Endothelial cell of umbilical vein (primary cell): Measurements from ENCODE around the gene CD44. TPM values are rescaled to one million over a fixed set of nuclear protein-coding genes. Genes with fewer than 3 reads are reported as not detected.

Source experiments
- BruUV-seq: library from RNA; stranded (reverse); fragments of 400-500 nt; replicated peaks from 2 replicates; lab custom pipeline; 2021; lab: Mats Ljungman, UMichigan
- CTCF ChIA-PET: fragments of 300-600, 350-600 bp; sonication (Branson Sonifier 250); formaldehyde crosslinking; loops from one replicate; lab custom pipeline; 2021; ENCODE audit warnings: antibody characterized with exemption, inconsistent platforms; lab: Charles Lee
- POLR2A ChIA-PET: fragments of 300-600, 350-600 bp; sonication (Branson Sonifier 250); formaldehyde crosslinking; loops from one replicate; lab custom pipeline; 2021; ENCODE audit warnings: antibody characterized with exemption, inconsistent platforms; lab: Charles Lee
- DNase-seq: peaks from one replicate; pipeline ENCODE4 v3.0.0-alpha.2; 2011; ENCODE audit warnings: low read depth, low spot score
- FAIRE-seq: peaks from 2 replicates; lab custom pipeline; 2011; peaks lifted over from hg19 to GRCh38; lab: Jason Lieb, UNC
- H2AFZ ChIP-seq: 2 replicates; pipeline ENCODE4 v1.6.0; 2012; ENCODE audit warnings: low read depth, low read length, control low read depth, inconsistent platforms
- H3K27ac ChIP-seq: 2 replicates; pipeline ENCODE4 v1.5.1; 2011; ENCODE audit warnings: low read depth, mild to moderate bottlenecking, control low read depth, low read length, moderate library complexity; ENCODE audit not compliant: insufficient read depth
- H3K27me3 ChIP-seq, 2 experiments: 2 replicates each; pipeline versions ENCODE4 v1.6.0 to v1.6.1; 2011; ENCODE audit warnings: low read length in 2 of 2, mixed read lengths in 1 of 2; ENCODE audit not compliant: control insufficient read depth in 2 of 2, insufficient read depth in 2 of 2
- H3K36me3 ChIP-seq, 2 experiments: 2 replicates in 1 of 2; 3 replicates in 1 of 2; pipeline ENCODE4 v1.5.1; 2011; ENCODE audit warnings: low read length in 2 of 2, mild to moderate bottlenecking in 1 of 2, moderate library complexity in 1 of 2; ENCODE audit not compliant: control insufficient read depth in 2 of 2, insufficient read depth in 2 of 2; ENCODE audit errors: extremely low read depth in 1 of 2
- H3K4me1 ChIP-seq: 3 replicates; pipeline ENCODE4 v1.5.1; 2011; ENCODE audit warnings: mild to moderate bottlenecking, low read length; ENCODE audit not compliant: control insufficient read depth, insufficient read depth; ENCODE audit errors: extremely low read depth
- H3K4me2 ChIP-seq: 2 replicates; pipeline ENCODE4 v1.6.1; 2011; ENCODE audit warnings: low read length, control low read depth, mixed read lengths; ENCODE audit not compliant: insufficient read depth
- H3K4me3 ChIP-seq, 3 experiments: fragments of 200-600 bp in 1 of 3; sonication (generic), shearing (Covaris generic) in 1 of 3; replicated peaks in 1 of 3; 2 replicates each; pipeline ENCODE4 v1.5.1; 2011 to 2016; ENCODE audit warnings: control low read depth in 3 of 3, low read length in 3 of 3, mild to moderate bottlenecking in 2 of 3, inconsistent platforms in 1 of 3, low read depth in 1 of 3, moderate library complexity in 1 of 3; ENCODE audit not compliant: insufficient read depth in 1 of 3
- H3K79me2 ChIP-seq: 2 replicates; pipeline ENCODE4 v1.6.0; 2012; ENCODE audit warnings: low read length, inconsistent platforms; ENCODE audit not compliant: control insufficient read depth, insufficient read depth
- H3K9ac ChIP-seq: replicated peaks from 2 replicates; pipeline ENCODE3; 2011; ENCODE audit warnings: low read length, control low read depth; ENCODE audit not compliant: insufficient read depth; ENCODE audit errors: extremely low read depth
- H3K9me1 ChIP-seq: replicated peaks from 3 replicates; pipeline ENCODE4 v1.6.0; 2011; ENCODE audit warnings: mild to moderate bottlenecking, low read length; ENCODE audit not compliant: control insufficient read depth, insufficient read depth; ENCODE audit errors: extremely low read depth
- H3K9me3 ChIP-seq: replicated peaks from 2 replicates; pipeline ENCODE4 v1.5.1; 2012; ENCODE audit warnings: low read length, inconsistent platforms; ENCODE audit not compliant: control insufficient read depth, insufficient read depth
- H4K20me1 ChIP-seq: replicated peaks from 2 replicates; pipeline ENCODE3; 2011; ENCODE audit warnings: mild to moderate bottlenecking, low read length; ENCODE audit not compliant: control insufficient read depth, insufficient read depth; ENCODE audit errors: extremely low read depth
- CTCF ChIP-seq, 2 donors: IDR thresholded peaks; 1 replicate in 1 of 2; 2 replicates in 1 of 2; pipeline ENCODE4 v1.5.1; 2011; ENCODE audit warnings: low read length in 2 of 2, mild to moderate bottlenecking in 2 of 2, moderate library complexity in 2 of 2, control low read depth in 1 of 2, inconsistent platforms in 1 of 2, low read depth in 1 of 2; ENCODE audit not compliant: insufficient read depth in 1 of 2; ENCODE audit errors: extremely low read depth in 1 of 2
- EZH2 ChIP-seq: IDR thresholded peaks from 2 replicates; pipeline ENCODE4 v1.6.1; 2012; ENCODE audit warnings: borderline replicate concordance, low read depth, mild to moderate bottlenecking, moderate library complexity, low read length, inconsistent platforms; ENCODE audit not compliant: severe bottlenecking
- FOS ChIP-seq: IDR thresholded peaks from 2 replicates; pipeline ENCODE4 v1.6.1; 2011; ENCODE audit warnings: mild to moderate bottlenecking, low read length, moderate library complexity, borderline replicate concordance; ENCODE audit not compliant: insufficient read depth
- GATA2 ChIP-seq: IDR thresholded peaks from 2 replicates; pipeline ENCODE4 v1.7.0; 2011; ENCODE audit warnings: low read depth, mild to moderate bottlenecking, moderate library complexity, mixed read lengths, low read length; ENCODE audit not compliant: insufficient read length, insufficient read depth
- JUN ChIP-seq: IDR thresholded peaks from 2 replicates; pipeline ENCODE4 v1.6.1; 2011; ENCODE audit warnings: borderline replicate concordance, low read depth; ENCODE audit not compliant: insufficient read length, insufficient read depth
- MAX ChIP-seq: IDR thresholded peaks from 2 replicates; pipeline ENCODE4 v1.6.1; 2011; ENCODE audit not compliant: insufficient read depth, insufficient read length
- MYC ChIP-seq: IDR thresholded peaks from one replicate; pipeline ENCODE4 v1.6.1; 2011; ENCODE audit warnings: mild to moderate bottlenecking, low read depth, low read length
- POLR2A ChIP-seq: IDR thresholded peaks from 2 replicates; pipeline ENCODE4 v1.6.1; 2012; ENCODE audit warnings: low read depth, mild to moderate bottlenecking, control low read depth, low read length
- POLR2AphosphoS5 ChIP-seq: IDR thresholded peaks from 2 replicates; pipeline ENCODE4 v1.6.1; 2012; ENCODE audit warnings: low read depth, mild to moderate bottlenecking, control low read depth, low read length, moderate library complexity; ENCODE audit not compliant: insufficient read depth
- dilution Hi-C: fragments of 300-500 bp; cut with MboI; formaldehyde crosslinking; loops from one replicate; pipeline ENCODE4 v1.15.0; 2019; ENCODE audit warnings: low sequenced_read_pairs; ENCODE audit not compliant: extremely low pct_ligation_motif_present
- intact Hi-C: fragments of 100-400 bp; cut with micrococcal nuclease; formaldehyde crosslinking; loops from one replicate; pipeline ENCODE4 v1.10.0; 2022
- polyA plus RNA-seq, 4 experiments: library from polyadenylated mRNA; depleted of rRNA in 3 of 4; stranded (reverse) in 3 of 4; unstranded in 1 of 4; fragments of >200 nt; gene quantifications; 2 replicates each; pipeline versions ENCODE4 v1.2.1 to v1.2.3, GENCODE V29; 2011 to 2012; ENCODE audit warnings: missing spikeins in 1 of 4
- total RNA-seq: library from RNA; stranded (reverse); gene quantifications from 2 replicates; pipeline ENCODE4 v1.2.3, GENCODE V29; 2021

The CD44 gene
- total and polyA plus RNA-seq, 2 donors (not counting 3 experiments of a cell fraction or from before 2014, with no cell fraction given) = 25.5 to 26.3 TPM

GRCh38 chr11:35146074-35146521 is 7.1 kb downstream of the CD44 start:
- Histone ChIP-seq H3K9me1 (no peaks in the 10 kb centered on the region), H3K4me1 (peaks cover 25% of the 10 kb centered on the region), H3K36me3 (no peaks in the 10 kb centered on the region), H4K20me1 (no peaks in the 10 kb centered on the region), H3K4me2 (no peak overlapping the region), H3K27me3 (no peaks in the 10 kb centered on the region), H3K79me2 (peaks cover 97% of the 10 kb centered on the region), H2AFZ (no peak overlapping the region), H3K27ac (no peak overlapping the region), H3K9ac (no peak overlapping the region), H3K9me3 (no peaks in the 10 kb centered on the region), H3K4me3 (no peak overlapping the region)
- ChIA-PET CTCF (no interaction called here), POLR2A (no interaction called here)
- intact Hi-C loops = no loop called here
- no TSS peak for BruUV-seq
- DNase-seq = no peak
- TF ChIP-seq POLR2AphosphoS5 = no peak
- TF ChIP-seq GATA2 = no peak
- no peak for TF ChIP-seq JUN
- TF ChIP-seq MAX = no peak
- no peak for TF ChIP-seq POLR2A
- no peak for TF ChIP-seq EZH2
- TF ChIP-seq MYC = no peak
- TF ChIP-seq FOS = no peak
- TF ChIP-seq CTCF (IDR thresholded peaks at IDR 0.05; ENCODE audit: extremely low read depth in 1 of 2, insufficient read depth in 1 of 2, low read depth in 1 of 2, low read length in 2 of 2) = no peak
- no peak for FAIRE-seq
- dilution Hi-C loops = no loop called here
